GM23248 (cell line): ENCODE data around the gene LRRN1. TPM values are rescaled to one million over a fixed set of nuclear protein-coding genes. Genes with fewer than 3 reads are reported as not detected.

ENCODE experiments used
- DNase-seq: peaks from one replicate; pipeline ENCODE4 v3.0.0-alpha.2; 2015
- H2AFZ ChIP-seq: fragments of 200-600 bp; sonication (generic); 2 replicates; pipeline ENCODE4 v1.6.1; 2016; ENCODE audit warnings: antibody characterized with exemption
- H3F3A ChIP-seq: fragments of 200-600 bp; sonication (generic); 2 replicates; pipeline ENCODE4 v1.6.1; 2016; ENCODE audit warnings: mild to moderate bottlenecking, antibody characterized with exemption, mixed run types; ENCODE audit not compliant: insufficient read depth
- H3K27ac ChIP-seq: fragments of 200-600 bp; sonication (generic); 2 replicates; pipeline ENCODE4 v1.5.1; 2016; ENCODE audit warnings: mild to moderate bottlenecking
- H3K27me3 ChIP-seq: fragments of 200-600 bp; sonication (generic); replicated peaks from 2 replicates; pipeline ENCODE4 v1.6.1; 2016; ENCODE audit warnings: mild to moderate bottlenecking; ENCODE audit not compliant: insufficient read depth
- H3K36me3 ChIP-seq: fragments of 200-600 bp; sonication (generic); 2 replicates; pipeline ENCODE4 v1.6.1; 2016; ENCODE audit warnings: low read depth, mild to moderate bottlenecking
- H3K4me1 ChIP-seq: fragments of 200-600 bp; sonication (generic); 2 replicates; pipeline ENCODE4 v1.6.1; 2016; ENCODE audit warnings: mild to moderate bottlenecking; ENCODE audit not compliant: insufficient read depth
- H3K4me2 ChIP-seq: fragments of 200-600 bp; sonication (generic); one replicate; pipeline ENCODE4 v1.6.1; 2016; ENCODE audit warnings: mild to moderate bottlenecking; ENCODE audit not compliant: unreplicated experiment
- H3K4me3 ChIP-seq: fragments of 200-600 bp; sonication (generic); 2 replicates; pipeline ENCODE4 v1.5.1; 2016; ENCODE audit warnings: mild to moderate bottlenecking
- H3K79me2 ChIP-seq: fragments of 200-600 bp; sonication (generic); 2 replicates; pipeline ENCODE4 v1.6.1; 2016; ENCODE audit warnings: mild to moderate bottlenecking; ENCODE audit not compliant: insufficient read depth
- H3K9ac ChIP-seq: fragments of 200-600 bp; sonication (generic); 2 replicates; pipeline ENCODE4 v1.6.1; 2016; ENCODE audit warnings: mild to moderate bottlenecking
- H3K9me2 ChIP-seq: fragments of 200-600 bp; sonication (generic); 2 replicates; pipeline ENCODE4 v1.6.1; 2016; ENCODE audit warnings: mixed run types, mild to moderate bottlenecking, moderate library complexity; ENCODE audit not compliant: insufficient read depth
- H3K9me3 ChIP-seq: fragments of 200-600 bp; sonication (generic); one replicate; pipeline ENCODE4 v1.6.1; 2017; ENCODE audit warnings: low read depth
- H4K20me1 ChIP-seq: fragments of 200-600 bp; sonication (generic); 2 replicates; pipeline ENCODE4 v1.6.0; 2016; ENCODE audit not compliant: insufficient read depth
- EZH2 ChIP-seq: fragments of 200-600 bp; sonication (generic); IDR thresholded peaks from 2 replicates; pipeline ENCODE4 v1.6.1; 2018; ENCODE audit warnings: antibody characterized with exemption, mild to moderate bottlenecking; ENCODE audit not compliant: insufficient read depth, poor library complexity, severe bottlenecking
- EZH2phosphoT487 ChIP-seq: fragments of 200-600 bp; sonication (generic); IDR thresholded peaks from 2 replicates; pipeline ENCODE4 v1.6.1; 2018; ENCODE audit warnings: antibody characterized with exemption, moderate library complexity, mild to moderate bottlenecking, low read depth; ENCODE audit not compliant: insufficient read depth
- WGBS, 2 experiments: methylation state at CpG; one replicate each; pipeline ENCODE4 v1.1.6; 2015 to 2017; ENCODE audit warnings: low lambda C conversion rate in 2 of 2, low coverage in 1 of 2; ENCODE audit errors: missing lambda C conversion rate in 2 of 2; 5-methylcytosine and 5-hydroxymethylcytosine counted together
- in situ Hi-C: fragments of 300-500 bp; cut with MboI; formaldehyde crosslinking; loops from 2 replicates; pipeline ENCODE4 v1.15.0; 2020
- polyA plus RNA-seq: library from polyadenylated mRNA; unstranded; fragments of >200 nt; fragmentation: Nextera tagmentation; extraction: Ambion mirVana; gene quantifications from 2 replicates; pipeline ENCODE4 v1.2.1, GENCODE V29; 2016
- total RNA-seq: library from RNA; depleted of rRNA; stranded (reverse); fragments of >200 nt; shearing (Covaris generic); gene quantifications from 2 replicates; pipeline ENCODE4 v1.2.3, GENCODE V29; 2014

Gene LRRN1
- total and polyA plus RNA-seq, 2 experiments from 2014 or later, result not detected

- Histone ChIP-seq H3F3A (no peaks in the 10 kb centered on the region), H3K9ac (no peak overlapping the region), H3K79me2 (no peaks in the 10 kb centered on the region), H3K27me3 (no peaks in the 10 kb centered on the region), H4K20me1 (no peaks in the 10 kb centered on the region), H3K9me2 (no peaks in the 10 kb centered on the region), H3K9me3 (no peaks in the 10 kb centered on the region), H3K27ac (no peak overlapping the region), H2AFZ (no peak overlapping the region), H3K4me2 (no peak overlapping the region), H3K4me1 (no peaks in the 10 kb centered on the region), H3K4me3 (no peak overlapping the region), H3K36me3 (no peaks in the 10 kb centered on the region)
- in situ Hi-C loops, result no loop called here
- no peak for DNase-seq
- TF ChIP-seq EZH2phosphoT487 (no peak), EZH2 (no peak)
- WGBS, 2 experiments, result 3 to 4% methylated on average over 4 of the region's 4 CpGs
Measured at GRCh38 chr3:3893590-3893989, 94.4 kb downstream of the LRRN1 start.
